IPS-18c (cell line): ENCODE measurements around the gene RPL3.
"Not testable (repeated sequence)": the region's sequence is repeated elsewhere in the genome, so short reads cannot be mapped to it uniquely, and the experiment has no call there.

ENCODE experiments used
- H3K4me3 ChIP-seq: 2 replicates; pipeline ENCODE4 v1.7.0; 2013; ENCODE audit warnings: low read depth, mild to moderate bottlenecking, low read length, moderate library complexity; ENCODE audit not compliant: insufficient read depth
- H3K9me3 ChIP-seq: one replicate; pipeline ENCODE4 v1.6.1; 2013; ENCODE audit warnings: mild to moderate bottlenecking, low read length, moderate library complexity; ENCODE audit not compliant: control insufficient read depth, insufficient read depth

The RPL3 gene

DNA sequence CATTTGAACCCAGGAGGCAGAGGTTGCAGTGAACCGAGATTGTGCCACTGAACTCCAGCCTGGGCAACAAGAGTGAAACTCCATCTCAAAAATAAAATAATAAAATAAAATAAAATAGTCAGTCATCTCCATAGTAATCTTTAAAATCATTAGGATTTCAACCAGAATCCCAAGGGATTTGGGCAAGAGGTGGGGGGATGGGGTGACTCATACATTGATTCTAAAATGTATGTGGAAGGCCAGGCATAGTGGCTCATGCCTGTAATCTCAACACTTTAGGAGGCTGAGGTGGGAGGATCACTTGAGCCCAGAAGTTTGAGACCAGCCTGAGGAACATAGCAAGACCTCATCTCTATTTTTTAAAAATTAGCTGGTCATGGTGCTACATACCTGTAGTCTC lies 11.1 kb upstream of the RPL3 start:
- not testable (repeated sequence) for H3K9me3 ChIP-seq, H3K4me3 ChIP-seq

DNA sequence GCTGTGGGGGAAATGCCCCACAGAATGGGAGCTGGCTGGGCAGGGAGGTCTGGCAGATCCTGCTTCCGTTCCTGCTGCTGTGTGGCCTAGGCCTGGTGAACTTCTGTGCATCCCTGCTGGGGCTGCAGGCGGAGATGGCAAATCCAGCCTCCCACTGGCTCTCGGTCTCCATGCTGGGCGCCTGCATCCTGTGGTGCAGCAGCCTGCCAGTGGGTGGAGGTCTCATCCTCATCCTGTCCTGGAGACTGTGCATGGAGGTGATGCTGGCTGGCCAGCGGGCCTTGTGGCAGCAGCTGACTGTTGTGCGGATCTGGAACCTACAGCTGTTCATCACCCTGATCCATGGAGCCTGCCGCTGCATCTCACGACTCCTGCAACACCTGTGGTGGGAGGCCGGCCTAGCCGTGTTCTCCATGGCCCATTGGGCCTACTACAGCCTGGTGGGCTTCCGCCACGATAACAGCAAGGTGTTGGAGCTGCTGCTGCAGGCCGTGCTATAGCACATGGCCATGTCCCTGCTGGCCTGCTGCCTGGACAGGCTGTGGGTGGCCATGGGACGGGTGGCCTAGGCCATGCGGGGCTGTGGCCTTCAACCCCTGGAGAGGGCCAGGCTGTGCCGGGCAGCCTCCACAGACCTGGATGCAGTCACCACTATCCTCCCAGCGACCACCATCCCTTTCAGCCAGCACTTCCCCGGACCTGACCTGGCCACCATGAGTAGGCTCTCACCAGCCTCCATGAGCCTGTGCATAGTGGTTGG lies 8.8 kb upstream of the RPL3 start:
- no peaks in the 10 kb centered on the region for H3K9me3 ChIP-seq
- H3K4me3 ChIP-seq, result no peak overlapping the region

DNA sequence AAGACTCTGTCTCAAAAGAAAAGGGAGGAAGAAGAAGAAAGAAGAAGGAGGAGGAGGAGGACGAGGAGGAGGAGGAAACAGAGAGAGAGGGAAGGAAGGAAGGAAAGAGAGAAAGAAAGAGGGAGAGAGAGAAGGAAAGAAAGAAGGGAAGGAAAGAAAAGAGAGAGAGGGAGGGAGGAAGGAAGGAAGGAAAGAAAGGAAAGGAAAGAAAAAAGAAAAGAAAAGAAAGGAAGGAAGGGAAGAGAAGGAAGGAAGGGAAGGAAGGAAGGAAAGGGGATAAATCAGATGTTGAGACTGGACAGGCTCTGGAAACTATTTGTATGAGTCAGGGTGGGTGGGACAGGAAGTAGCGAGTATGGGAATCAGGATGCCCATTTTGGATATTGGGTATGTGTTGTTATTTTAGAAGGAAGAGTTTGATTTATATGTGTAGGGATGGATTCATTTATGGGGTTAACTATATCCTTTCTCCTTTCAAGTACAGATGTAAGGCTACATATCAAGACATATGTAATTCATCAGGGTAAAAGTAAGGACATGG lies 6.0 kb upstream of the RPL3 start:
- Histone ChIP-seq H3K9me3 (no peaks in the 10 kb centered on the region), H3K4me3 (no peak overlapping the region)

- H3K4me3 ChIP-seq, result not testable (repeated sequence)
These were observed 1.2 kb upstream of the RPL3 start for GRCh38 chr22:39320616-39321029.

DNA sequence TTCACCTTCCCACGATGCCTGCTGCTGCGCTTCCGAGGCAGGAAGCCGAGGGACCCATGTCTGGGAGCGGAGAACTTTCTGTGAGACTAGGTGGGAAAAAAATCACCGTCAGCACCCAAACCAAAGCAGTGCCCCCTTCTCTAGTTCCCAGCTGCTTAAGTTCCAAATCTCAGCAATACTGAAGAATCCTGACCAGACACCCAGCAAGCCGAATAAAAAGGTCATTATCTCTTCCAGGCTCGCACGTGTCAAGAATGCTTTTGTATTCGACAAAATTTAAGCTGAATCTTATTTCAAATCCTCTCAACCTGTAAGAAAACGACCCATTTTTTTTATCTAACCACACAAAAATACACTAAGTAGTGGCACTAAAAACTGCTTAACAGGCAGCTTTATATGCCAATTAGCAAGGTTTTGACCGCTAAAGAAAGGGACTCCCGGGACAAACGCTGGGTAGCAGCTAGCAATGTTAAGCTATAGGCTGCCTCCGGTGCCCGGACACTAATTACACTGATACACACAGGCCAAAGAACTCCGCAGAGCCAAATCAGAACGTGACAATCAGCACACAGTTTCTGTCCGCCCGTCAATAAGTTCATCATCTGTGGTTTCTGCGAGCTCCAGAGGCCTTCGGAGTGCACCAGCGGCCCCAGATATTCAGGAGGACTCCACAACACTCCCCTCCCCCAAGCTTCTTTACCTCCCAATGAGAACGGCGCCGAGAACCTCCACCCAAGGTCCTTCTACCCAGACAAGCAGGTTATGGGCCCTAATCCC lies 728 bp downstream of the RPL3 start:
- no peaks in the 10 kb centered on the region for H3K9me3 ChIP-seq

More at GRCh38 chr22:39320616-39321029, 1.2 kb upstream of the RPL3 start:
- not testable (repeated sequence) for H3K9me3 ChIP-seq

GRCh38 chr22:39317775-39318506 lies 1.5 kb downstream of the RPL3 start:
- no peaks in the 10 kb centered on the region for H3K9me3 ChIP-seq

More for the DNA sequence above, 728 bp downstream of the RPL3 start:
- peak overlapping the region; percentile 77 for H3K4me3 ChIP-seq

GRCh38 chr22:39317084-39317774 lies 2.2 kb downstream of the RPL3 start:
- H3K4me3 ChIP-seq, result peak overlapping the region; percentile 77
- no peaks in the 10 kb centered on the region for H3K9me3 ChIP-seq

More at GRCh38 chr22:39317775-39318506, 1.5 kb downstream of the RPL3 start:
- H3K4me3 ChIP-seq, result peak overlapping the region; percentile 77

GRCh38 chr22:39316440-39317083 lies 2.9 kb downstream of the RPL3 start:
- H3K9me3 ChIP-seq, result no peaks in the 10 kb centered on the region
- H3K4me3 ChIP-seq, result peak overlapping the region; percentile 21; the same call in 1 of the 2 replicates

DNA sequence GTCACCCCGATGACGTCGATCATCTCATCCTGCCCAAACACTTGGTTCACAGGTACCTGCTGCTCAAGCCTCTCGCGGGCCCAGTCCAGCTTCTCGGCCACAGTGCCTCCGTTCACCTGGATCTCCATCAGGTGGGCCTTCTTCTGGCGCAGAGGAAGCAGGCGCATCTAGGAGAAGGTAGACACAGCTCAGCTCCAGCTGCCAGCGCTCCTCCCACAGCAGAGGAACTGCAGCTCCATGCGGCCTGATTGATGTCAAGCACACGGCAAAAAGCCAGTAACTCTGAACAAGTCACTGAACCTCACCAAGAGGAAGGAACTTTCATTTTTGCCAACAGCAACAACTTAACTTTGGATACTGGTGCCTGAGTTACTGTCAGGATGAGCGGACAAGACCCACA lies 4.0 kb downstream of the RPL3 start:
- Histone ChIP-seq H3K4me3 (peak overlapping the region; percentile 9; the same call in 1 of the 2 replicates), H3K9me3 (no peaks in the 10 kb centered on the region)

- H3K4me3 ChIP-seq, result no peak overlapping the region
These were observed 5.0 kb downstream of the RPL3 start for GRCh38 chr22:39314251-39314971.

GRCh38 chr22:39313258-39314001 lies 6.0 kb downstream of the RPL3 start:
- Histone ChIP-seq H3K9me3 (no peaks in the 10 kb centered on the region), H3K4me3 (no peak overlapping the region)

More at GRCh38 chr22:39314251-39314971, 5.0 kb downstream of the RPL3 start:
- H3K9me3 ChIP-seq, result no peaks in the 10 kb centered on the region

- Histone ChIP-seq H3K4me3 (no peak overlapping the region), H3K9me3 (no peaks in the 10 kb centered on the region)
These were observed 7.0 kb downstream of the RPL3 start for GRCh38 chr22:39312410-39312809.

GRCh38 chr22:39311592-39312400 lies 7.6 kb downstream of the RPL3 start:
- no peak overlapping the region for H3K4me3 ChIP-seq

DNA sequence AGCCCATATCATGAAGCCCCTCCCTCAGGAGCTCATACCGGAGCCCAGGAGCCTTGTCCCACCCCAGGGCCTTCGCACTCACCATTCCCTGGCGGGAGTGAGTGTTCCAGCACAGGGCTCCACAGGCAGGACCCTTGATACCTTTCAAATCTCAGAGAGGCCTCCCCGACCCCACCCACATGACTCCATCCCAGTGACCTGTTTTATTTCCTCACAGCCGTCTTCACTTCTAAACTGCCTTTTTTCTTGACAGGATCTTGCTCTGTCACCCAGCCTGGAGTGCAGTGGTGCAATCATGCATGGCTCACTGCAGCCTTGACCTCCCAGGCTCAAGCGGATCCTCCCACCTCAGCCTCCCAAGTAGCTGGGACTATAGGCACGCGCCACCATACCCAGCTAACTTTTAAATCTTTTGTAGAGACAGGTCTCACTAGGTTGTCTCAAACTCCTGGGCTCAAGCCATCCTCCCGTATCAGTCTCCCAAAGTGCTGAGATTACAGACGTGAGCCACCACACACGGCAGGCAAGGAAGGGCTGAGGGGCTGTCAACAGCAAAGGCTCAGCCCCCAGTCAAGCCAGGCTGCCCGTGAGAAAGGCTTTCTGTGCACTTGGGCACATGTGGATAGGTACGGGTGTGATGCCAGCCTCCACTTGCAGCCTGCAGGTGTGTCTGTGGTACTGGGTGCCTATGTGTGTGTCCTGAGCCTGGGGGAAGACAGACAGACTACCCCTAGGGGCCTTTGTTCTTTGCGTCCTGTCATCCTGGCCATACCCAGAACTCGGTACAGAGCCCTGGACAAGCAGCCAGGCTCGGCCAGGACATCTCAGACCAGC lies 9.3 kb downstream of the RPL3 start:
- H3K9me3 ChIP-seq, result no peaks in the 10 kb centered on the region
- H3K4me3 ChIP-seq, result no peak overlapping the region

More at GRCh38 chr22:39311592-39312400, 7.6 kb downstream of the RPL3 start:
- no peaks in the 10 kb centered on the region for H3K9me3 ChIP-seq
